GM12874 (cell line): Measurements from ENCODE around the gene EFNA1.

ENCODE experiments used
- CTCF ChIP-seq: IDR thresholded peaks from 2 replicates; pipeline ENCODE4 v1.5.1; 2011; ENCODE audit warnings: low read depth, mild to moderate bottlenecking, control low read depth, low read length, moderate library complexity; ENCODE audit not compliant: insufficient read depth

The EFNA1 gene

DNA sequence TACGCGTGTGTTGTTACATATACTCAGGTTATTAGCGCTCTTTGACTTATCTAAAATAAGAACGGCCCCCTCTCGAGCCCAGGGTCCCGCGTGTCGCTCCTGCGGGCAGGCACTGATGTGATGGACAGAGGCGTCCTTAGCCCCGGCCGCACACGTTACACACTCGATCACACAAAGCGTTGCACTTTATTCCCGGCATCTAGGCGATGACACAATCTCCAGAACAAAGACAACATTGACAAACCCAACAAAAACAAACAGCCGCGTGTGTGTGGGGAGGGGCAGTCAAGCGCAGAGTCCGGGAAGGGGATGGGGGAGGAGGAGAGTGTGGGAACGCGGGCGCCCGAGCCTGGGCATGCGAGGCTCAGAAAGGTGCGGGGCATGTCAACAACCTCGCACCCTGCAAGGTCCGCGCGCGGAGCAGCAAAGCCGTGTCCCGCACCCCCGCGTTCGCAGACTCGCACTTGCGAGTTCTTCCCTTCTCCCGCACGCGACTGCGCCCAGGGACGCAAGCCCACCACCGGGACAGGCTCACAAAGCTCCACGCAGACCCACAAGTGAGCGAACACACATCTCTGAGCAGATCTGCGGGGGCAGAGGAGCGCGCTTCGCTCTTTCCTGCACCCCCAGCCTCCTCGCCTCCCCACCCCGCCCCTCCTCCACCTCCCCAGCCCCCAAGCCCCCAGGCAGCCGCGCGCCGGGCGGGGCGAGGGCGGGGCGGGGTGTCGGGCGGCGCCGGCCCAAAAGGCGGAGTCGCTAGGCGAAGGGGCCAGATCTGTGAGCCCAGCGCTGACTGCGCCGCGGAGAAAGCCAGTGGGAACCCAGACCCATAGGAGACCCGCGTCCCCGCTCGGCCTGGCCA is at the start of gene EFNA1:
Gene EFNA1, plus strand, starts transcription at position 772 of the 862 bp plus-strand sequence. CDS start 102 bp downstream, outside the sequence.
- no peak for TF ChIP-seq CTCF

GRCh38 chr1:155078469-155079209 is 49.0 kb upstream of the EFNA1 start, which contains the start of gene EFNA3:
EFNA3 (plus strand) TSS chr1:155078837; CDS start chr1:155078942, 105 bp downstream.
- no peak for TF ChIP-seq CTCF

GRCh38 chr1:155079210-155079486 is 48.5 kb upstream of the EFNA1 start:
- TF ChIP-seq CTCF, result no peak

GRCh38 chr1:155079487-155080311 is 48.0 kb upstream of the EFNA1 start:
- no peak for TF ChIP-seq CTCF

GRCh38 chr1:155080312-155081228 is 47.1 kb upstream of the EFNA1 start:
- no peak for TF ChIP-seq CTCF

- no peak for TF ChIP-seq CTCF
These were observed 46.0 kb upstream of the EFNA1 start for GRCh38 chr1:155081472-155082300.
